ENCODE results near the gene C1orf167.

C1orf167 gene

GRCh38 chr1:11822091-11822490 lies 60.1 kb downstream of the C1orf167 start:
- Histone ChIP-seq H3K4me1 (ENCODE audit: control insufficient read depth in 2 of 2, insufficient read depth in 1 of 2, low read depth in 1 of 2, low read length in 2 of 2) (no peaks in the 10 kb centered on the region), H3K9ac (ENCODE audit: low read depth, low read length, poor library complexity) (no peak overlapping the region), H3K4me2 (ENCODE audit: insufficient read depth, low read length, poor library complexity, severe bottlenecking) (no peak overlapping the region), H2BK15ac (ENCODE audit: low read length) (no peak overlapping the region), H2BK12ac (ENCODE audit: low read length) (no peak overlapping the region), H3K14ac (ENCODE audit: low read length) (no peak overlapping the region), H3K4me3 (ENCODE audit: low read length in 2 of 2) (no peak overlapping the region), H3K9me3 (replicated peaks in 1 of 2; ENCODE audit: control insufficient read depth in 2 of 2, insufficient read depth in 1 of 2, low read depth in 1 of 2, low read length in 2 of 2) (no peaks in the 10 kb centered on the region), H3K4ac (ENCODE audit: low read length) (no peak overlapping the region), H2BK5ac (ENCODE audit: low read length) (no peak overlapping the region), H3K27ac (replicated peaks; ENCODE audit: low read length) (no peak overlapping the region), H4K91ac (ENCODE audit: low read depth, low read length, poor library complexity) (no peak overlapping the region), H3K27me3 (ENCODE audit: control insufficient read depth in 3 of 3, insufficient read depth in 3 of 3, low read depth in 1 of 3, low read length in 3 of 3) (no peaks in the 10 kb centered on the region), H3K18ac (ENCODE audit: low read length) (no peak overlapping the region), H3K36me3 (replicated peaks in 1 of 2; ENCODE audit: control insufficient read depth in 2 of 2, insufficient read depth in 2 of 2, low read length in 2 of 2) (peaks cover 53 to 91% of the 10 kb centered on the region in 2 donors), H3K79me1 (ENCODE audit: low read depth, low read length) (no peaks in the 10 kb centered on the region), H2AFZ (ENCODE audit: low read length) (no peak overlapping the region), H2BK120ac (ENCODE audit: low read depth, low read length) (no peak overlapping the region), H4K8ac (ENCODE audit: low read depth, low read length) (no peak overlapping the region), H2AK5ac (ENCODE audit: low read depth, low read length) (no peak overlapping the region), H3K23ac (ENCODE audit: low read depth, low read length, poor library complexity) (no peak overlapping the region)
- no CpG with 5 or more reads among the region's 3 CpGs for WGBS, 2 donors (ENCODE audit: extremely low coverage in 2 of 2, insufficient read length in 2 of 2, insufficient replicate concordance in 1 of 2)
- DNase-seq (ENCODE audit: low spot score): no peak

DNA sequence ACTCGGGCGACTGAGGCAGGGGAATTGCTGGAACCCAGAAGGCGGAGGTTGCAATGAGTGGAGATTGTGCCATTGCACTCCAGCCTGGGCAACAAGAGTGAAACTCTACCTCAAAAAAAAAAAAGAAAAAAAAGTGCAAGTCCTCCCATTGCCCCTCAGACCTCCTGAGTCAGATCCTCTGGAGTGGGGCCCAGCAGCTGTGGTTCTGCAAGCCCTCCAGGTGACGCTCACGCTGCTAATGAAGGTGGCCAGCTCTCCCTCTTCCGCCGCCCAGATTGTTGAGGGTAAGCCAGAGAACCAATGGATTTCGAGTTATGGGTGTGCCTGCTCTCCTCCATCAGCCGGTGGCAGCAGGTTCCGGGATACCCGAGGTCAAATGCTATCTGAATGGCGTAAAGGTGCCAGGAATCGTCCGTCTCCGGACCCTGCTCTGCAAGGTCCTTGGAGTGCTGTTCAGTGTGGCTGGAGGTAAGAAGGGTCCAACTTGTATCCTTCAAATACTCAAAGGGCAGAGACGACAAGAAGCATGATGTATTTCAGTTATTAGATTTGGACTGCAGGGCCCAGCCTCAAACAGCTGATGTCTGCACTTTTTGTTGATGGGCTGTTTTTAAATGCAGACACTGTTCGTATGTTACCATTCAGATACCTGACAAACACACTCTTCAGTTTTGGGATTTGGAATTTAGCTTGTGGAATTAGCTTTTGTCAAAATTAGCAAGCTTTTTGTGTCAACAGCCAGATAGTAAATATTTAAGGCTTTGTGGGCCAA lies 61.6 kb downstream of the C1orf167 start:
- Histone ChIP-seq H3K27me3 (ENCODE audit: control insufficient read depth in 3 of 3, insufficient read depth in 3 of 3, low read depth in 1 of 3, low read length in 3 of 3) (no peaks in the 10 kb centered on the region), H2BK120ac (ENCODE audit: low read depth, low read length) (no peak overlapping the region), H3K36me3 (replicated peaks in 1 of 2; ENCODE audit: control insufficient read depth in 2 of 2, insufficient read depth in 2 of 2, low read length in 2 of 2) (peaks cover 59 to 91% of the 10 kb centered on the region in 2 donors), H3K4me1 (ENCODE audit: control insufficient read depth in 2 of 2, insufficient read depth in 1 of 2, low read depth in 1 of 2, low read length in 2 of 2) (no peaks in the 10 kb centered on the region), H3K4ac (ENCODE audit: low read length) (no peak overlapping the region), H2BK5ac (ENCODE audit: low read length) (no peak overlapping the region), H3K79me1 (ENCODE audit: low read depth, low read length) (no peaks in the 10 kb centered on the region), H3K9ac (ENCODE audit: low read depth, low read length, poor library complexity) (no peak overlapping the region), H2AK5ac (ENCODE audit: low read depth, low read length) (no peak overlapping the region), H3K27ac (replicated peaks; ENCODE audit: low read length) (no peak overlapping the region), H2BK15ac (ENCODE audit: low read length) (no peak overlapping the region), H3K14ac (ENCODE audit: low read length) (no peak overlapping the region), H2AFZ (ENCODE audit: low read length) (no peak overlapping the region), H3K23ac (ENCODE audit: low read depth, low read length, poor library complexity) (no peak overlapping the region), H4K91ac (ENCODE audit: low read depth, low read length, poor library complexity) (no peak overlapping the region), H2BK12ac (ENCODE audit: low read length) (no peak overlapping the region), H3K4me3 (ENCODE audit: low read length in 2 of 2) (no peak overlapping the region), H3K4me2 (ENCODE audit: insufficient read depth, low read length, poor library complexity, severe bottlenecking) (no peak overlapping the region), H4K8ac (ENCODE audit: low read depth, low read length) (no peak overlapping the region), H3K9me3 (replicated peaks in 1 of 2; ENCODE audit: control insufficient read depth in 2 of 2, insufficient read depth in 1 of 2, low read depth in 1 of 2, low read length in 2 of 2) (no peaks in the 10 kb centered on the region), H3K18ac (ENCODE audit: low read length) (no peak overlapping the region)
- WGBS, 2 donors (ENCODE audit: extremely low coverage in 2 of 2, insufficient read length in 2 of 2, insufficient replicate concordance in 1 of 2): no CpG with 5 or more reads among the region's 17 CpGs
- no peak for DNase-seq (ENCODE audit: low spot score)

GRCh38 chr1:11825131-11825530 lies 63.1 kb downstream of the C1orf167 start:
- Histone ChIP-seq H2BK120ac (ENCODE audit: low read depth, low read length) (no peak overlapping the region), H2AK5ac (ENCODE audit: low read depth, low read length) (no peak overlapping the region), H3K4ac (ENCODE audit: low read length) (no peak overlapping the region), H3K4me1 (ENCODE audit: control insufficient read depth in 2 of 2, insufficient read depth in 1 of 2, low read depth in 1 of 2, low read length in 2 of 2) (no peaks in the 10 kb centered on the region), H2AFZ (ENCODE audit: low read length) (no peak overlapping the region), H3K4me3 (ENCODE audit: low read length in 2 of 2) (no peak overlapping the region), H3K18ac (ENCODE audit: low read length) (no peak overlapping the region), H3K36me3 (replicated peaks in 1 of 2; ENCODE audit: control insufficient read depth in 2 of 2, insufficient read depth in 2 of 2, low read length in 2 of 2) (peaks cover 65 to 91% of the 10 kb centered on the region in 2 donors), H2BK15ac (ENCODE audit: low read length) (no peak overlapping the region), H3K23ac (ENCODE audit: low read depth, low read length, poor library complexity) (no peak overlapping the region), H4K91ac (ENCODE audit: low read depth, low read length, poor library complexity) (no peak overlapping the region), H2BK5ac (ENCODE audit: low read length) (no peak overlapping the region), H4K8ac (ENCODE audit: low read depth, low read length) (no peak overlapping the region), H3K9me3 (replicated peaks in 1 of 2; ENCODE audit: control insufficient read depth in 2 of 2, insufficient read depth in 1 of 2, low read depth in 1 of 2, low read length in 2 of 2) (peaks cover 0 to 2% of the 10 kb centered on the region in 2 donors), H3K9ac (ENCODE audit: low read depth, low read length, poor library complexity) (no peak overlapping the region), H2BK12ac (ENCODE audit: low read length) (no peak overlapping the region), H3K27ac (replicated peaks; ENCODE audit: low read length) (no peak overlapping the region), H3K4me2 (ENCODE audit: insufficient read depth, low read length, poor library complexity, severe bottlenecking) (no peak overlapping the region), H3K14ac (ENCODE audit: low read length) (no peak overlapping the region), H3K79me1 (ENCODE audit: low read depth, low read length) (no peaks in the 10 kb centered on the region), H3K27me3 (ENCODE audit: control insufficient read depth in 3 of 3, insufficient read depth in 3 of 3, low read depth in 1 of 3, low read length in 3 of 3) (no peaks in the 10 kb centered on the region)
- DNase-seq (ENCODE audit: low spot score): no peak
- WGBS, 2 donors (ENCODE audit: extremely low coverage in 2 of 2, insufficient read length in 2 of 2, insufficient replicate concordance in 1 of 2): no CpG with 5 or more reads among the region's 7 CpGs

DNA sequence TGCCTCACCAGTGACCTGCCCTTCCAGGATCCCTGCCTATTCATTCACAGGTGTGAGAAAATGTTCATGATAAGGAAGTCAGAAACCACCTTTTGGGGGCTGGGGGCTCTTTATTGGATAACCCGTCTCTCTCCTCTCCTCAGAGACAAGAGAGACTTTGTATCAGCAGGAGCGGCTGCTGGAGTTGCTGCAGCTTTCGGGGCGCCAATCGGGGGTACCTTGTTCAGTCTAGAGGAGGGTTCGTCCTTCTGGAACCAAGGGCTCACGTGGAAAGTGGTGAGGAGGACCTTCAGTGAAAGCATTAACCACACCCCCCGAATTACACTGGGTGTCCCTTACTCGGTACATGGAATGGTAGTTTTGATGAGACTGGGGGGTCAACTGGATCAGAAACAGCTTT lies 65.0 kb downstream of the C1orf167 start:
- Histone ChIP-seq H3K18ac (ENCODE audit: low read length) (no peak overlapping the region), H2BK5ac (ENCODE audit: low read length) (no peak overlapping the region), H2AK5ac (ENCODE audit: low read depth, low read length) (no peak overlapping the region), H3K14ac (ENCODE audit: low read length) (no peak overlapping the region), H3K4ac (ENCODE audit: low read length) (no peak overlapping the region), H3K9me3 (replicated peaks in 1 of 2; ENCODE audit: control insufficient read depth in 2 of 2, insufficient read depth in 1 of 2, low read depth in 1 of 2, low read length in 2 of 2) (peaks cover 0 to 2% of the 10 kb centered on the region in 2 donors), H2BK120ac (ENCODE audit: low read depth, low read length) (no peak overlapping the region), H2BK15ac (ENCODE audit: low read length) (no peak overlapping the region), H3K27ac (replicated peaks; ENCODE audit: low read length) (no peak overlapping the region), H4K91ac (ENCODE audit: low read depth, low read length, poor library complexity) (no peak overlapping the region), H3K23ac (ENCODE audit: low read depth, low read length, poor library complexity) (no peak overlapping the region), H3K4me1 (ENCODE audit: control insufficient read depth in 2 of 2, insufficient read depth in 1 of 2, low read depth in 1 of 2, low read length in 2 of 2) (no peaks in the 10 kb centered on the region), H3K36me3 (replicated peaks in 1 of 2; ENCODE audit: control insufficient read depth in 2 of 2, insufficient read depth in 2 of 2, low read length in 2 of 2) (peaks cover 66 to 93% of the 10 kb centered on the region in 2 donors), H3K79me1 (ENCODE audit: low read depth, low read length) (no peaks in the 10 kb centered on the region), H3K27me3 (ENCODE audit: control insufficient read depth in 3 of 3, insufficient read depth in 3 of 3, low read depth in 1 of 3, low read length in 3 of 3) (no peaks in the 10 kb centered on the region), H3K9ac (ENCODE audit: low read depth, low read length, poor library complexity) (no peak overlapping the region), H2BK12ac (ENCODE audit: low read length) (no peak overlapping the region), H3K4me3 (ENCODE audit: low read length in 2 of 2) (no peak overlapping the region), H4K8ac (ENCODE audit: low read depth, low read length) (no peak overlapping the region), H2AFZ (ENCODE audit: low read length) (no peak overlapping the region), H3K4me2 (ENCODE audit: insufficient read depth, low read length, poor library complexity, severe bottlenecking) (no peak overlapping the region)
- no peak for DNase-seq (ENCODE audit: low spot score)
- no CpG with 5 or more reads among the region's 9 CpGs for WGBS, 2 donors (ENCODE audit: extremely low coverage in 2 of 2, insufficient read length in 2 of 2, insufficient replicate concordance in 1 of 2)

Data from neuronal stem cell (in vitro differentiated cells).